DMS 273 (cell line): Measurements from ENCODE around the gene ALG3.
"Not testable (repeated sequence)": the region's sequence is repeated elsewhere in the genome, so short reads cannot be mapped to it uniquely, and the experiment has no call there.

Experiments
- DNase-seq: peaks from one replicate; lab custom pipeline; 2025; ENCODE audit not compliant: unreplicated experiment; lab: John Stamatoyannopoulos, UW

The ALG3 gene

DNA sequence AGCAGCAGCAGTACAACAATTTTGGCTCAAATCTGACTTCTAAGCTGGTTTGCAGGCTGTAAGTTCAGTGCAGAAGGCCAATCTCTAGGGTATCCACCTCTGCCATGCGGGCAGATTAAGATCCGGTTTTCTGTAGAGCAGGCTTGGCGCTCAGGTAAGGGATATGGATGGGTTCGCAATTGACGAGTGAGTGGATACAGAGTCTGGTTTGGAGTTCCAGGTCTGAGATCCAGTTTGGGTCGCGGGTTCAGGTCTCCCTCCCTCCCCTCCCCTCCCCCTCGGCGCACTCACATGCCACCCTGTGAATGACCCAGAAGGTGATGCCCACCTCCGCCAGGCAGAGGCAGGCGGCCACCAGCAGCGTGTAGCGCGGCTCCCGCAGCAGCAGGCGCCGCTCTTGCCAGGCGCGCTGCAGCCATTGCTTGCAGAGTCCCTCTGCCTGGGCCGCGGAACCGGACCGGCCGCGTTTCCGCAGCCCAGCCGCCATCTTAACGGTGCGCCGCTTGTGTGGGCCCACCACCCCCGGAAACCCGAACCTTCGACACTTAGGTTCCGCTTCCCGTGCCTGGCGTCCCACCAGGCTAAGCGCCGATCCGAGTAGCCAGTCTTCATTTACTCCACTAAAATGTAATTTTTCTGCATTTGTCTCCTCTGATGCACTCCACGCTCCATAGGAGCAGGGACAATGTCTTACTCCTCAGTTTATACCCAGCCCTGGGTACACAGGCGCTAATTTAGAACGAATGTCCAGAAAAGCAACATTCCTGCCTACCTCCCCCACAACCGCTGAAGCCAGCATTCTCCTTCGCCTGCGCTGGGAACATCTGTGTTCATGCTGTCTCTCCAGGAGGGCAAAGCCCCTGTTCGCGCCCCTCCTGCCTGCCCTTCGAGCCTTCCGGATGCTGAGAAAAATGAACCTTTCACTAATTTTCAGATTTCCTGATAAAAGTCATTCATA is at the start of gene ALG3:
TSS of gene ALG3 (minus strand) at position 509 of the 958 bp plus-strand sequence. CDS start at position 487, 22 bp downstream.
- DNase-seq: peak; percentile 99

- no peak for DNase-seq
These were observed 47.9 kb upstream of the ALG3 start for GRCh38 chr3:184296616-184297015.

DNA sequence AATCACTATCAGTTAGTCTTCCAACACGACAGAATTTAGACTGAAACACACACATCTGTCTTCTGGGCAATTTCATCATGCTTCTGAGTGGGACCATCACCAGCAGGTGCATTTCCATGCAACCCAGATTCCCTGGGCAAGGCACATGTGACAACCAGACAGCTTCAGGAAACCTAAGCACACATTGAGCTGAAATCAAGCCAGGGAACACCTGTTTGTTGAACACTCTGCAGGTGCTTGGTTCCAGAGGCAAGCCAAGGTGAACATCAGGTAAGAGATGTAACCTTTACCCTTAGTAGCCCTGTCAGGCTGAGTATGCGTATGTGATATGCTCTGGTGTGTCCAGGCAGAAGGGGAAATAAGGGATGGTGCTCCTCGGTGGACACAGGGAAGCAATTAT is 47.0 kb upstream of the ALG3 start:
- DNase-seq: no peak

- DNase-seq: no peak
These were observed 43.1 kb upstream of the ALG3 start for GRCh38 chr3:184291738-184292445.

- no peak for DNase-seq
These were observed 42.4 kb upstream of the ALG3 start for GRCh38 chr3:184291044-184291737.

GRCh38 chr3:184290331-184290730 is 41.6 kb upstream of the ALG3 start:
- no peak for DNase-seq

GRCh38 chr3:184289426-184289938 is 40.7 kb upstream of the ALG3 start:
- DNase-seq: peak; percentile 93

GRCh38 chr3:184284696-184285095 is 35.9 kb upstream of the ALG3 start:
- DNase-seq: peak; percentile 97

GRCh38 chr3:184283681-184284080 is 34.9 kb upstream of the ALG3 start:
- DNase-seq: no peak

GRCh38 chr3:184282941-184283340 is 34.2 kb upstream of the ALG3 start:
- no peak for DNase-seq

DNA sequence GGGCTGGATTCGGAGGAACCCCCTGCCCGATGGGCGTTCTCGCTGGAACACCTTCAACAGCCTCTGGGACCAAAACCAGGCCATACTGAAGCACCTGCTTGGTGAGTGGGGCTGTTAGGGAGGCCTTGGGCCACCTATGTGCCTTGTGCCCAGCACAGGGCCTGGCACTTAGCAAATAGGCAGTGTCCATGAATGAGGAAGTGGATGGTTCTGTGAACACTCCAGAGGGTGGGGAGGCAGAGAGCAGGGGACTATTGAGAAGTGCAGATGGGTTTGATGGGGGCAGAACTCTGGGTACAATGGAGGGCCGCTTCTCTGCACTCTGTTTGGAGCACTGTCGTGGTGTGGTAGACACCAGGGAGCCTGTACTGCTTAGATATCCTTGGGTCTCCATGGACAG is 28.6 kb upstream of the ALG3 start:
- no peak for DNase-seq

DNA sequence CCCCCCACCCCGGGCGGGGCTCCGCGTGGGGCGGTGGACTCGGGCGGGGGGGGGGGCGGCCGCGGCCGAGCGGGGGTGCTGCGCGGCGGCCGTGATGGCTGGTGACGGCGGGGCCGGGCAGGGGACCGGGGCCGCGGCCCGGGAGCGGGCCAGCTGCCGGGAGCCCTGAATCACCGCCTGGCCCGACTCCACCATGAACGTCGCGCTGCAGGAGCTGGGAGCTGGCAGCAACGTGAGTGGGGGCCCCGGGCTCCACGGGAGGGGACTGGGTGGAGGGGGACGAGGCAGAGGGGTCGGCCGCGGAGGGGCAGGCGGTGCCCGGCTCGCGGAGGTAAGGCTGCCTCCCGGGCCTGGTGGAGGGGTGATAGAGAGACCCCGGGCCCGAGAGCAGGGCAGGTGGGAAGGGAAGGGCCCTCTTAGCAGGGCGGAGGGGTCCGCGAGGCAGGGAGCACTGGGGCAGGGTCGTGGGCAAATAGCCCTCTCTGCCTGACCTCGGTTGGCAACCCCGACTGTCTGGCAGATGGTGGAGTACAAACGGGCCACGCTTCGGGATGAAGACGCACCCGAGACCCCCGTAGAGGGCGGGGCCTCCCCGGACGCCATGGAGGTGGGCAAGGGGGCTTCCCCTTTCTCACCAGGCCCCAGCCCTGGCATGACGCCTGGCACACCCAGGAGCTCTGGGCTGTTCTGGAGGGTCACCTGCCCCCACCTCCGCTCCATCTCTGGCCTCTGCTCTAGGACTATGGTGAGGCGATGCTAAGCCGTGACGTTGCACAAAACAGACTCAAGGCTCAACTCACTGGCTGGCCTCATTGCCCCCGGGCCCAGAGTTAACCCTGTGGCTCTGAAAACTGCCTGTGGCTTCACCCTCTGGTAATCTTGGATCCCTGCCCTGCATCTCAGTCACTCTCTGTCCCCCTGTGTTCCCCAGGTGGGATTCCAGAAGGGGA is 27.5 kb upstream of the ALG3 start, which contains the start of gene ECE2:
TSS of gene ECE2 (plus strand) at position 62 of the 950 bp plus-strand sequence. CDS start at position 194, 132 bp downstream.
- DNase-seq: peak; percentile 47

GRCh38 chr3:184275381-184275701 is 26.6 kb upstream of the ALG3 start:
- no peak for DNase-seq

GRCh38 chr3:184272269-184272668 is 23.5 kb upstream of the ALG3 start:
- DNase-seq: no peak

- DNase-seq: not testable (repeated sequence)
These were observed 18.5 kb upstream of the ALG3 start for GRCh38 chr3:184267249-184267648.

GRCh38 chr3:184262764-184263179 is 14.0 kb upstream of the ALG3 start:
- DNase-seq: no peak

GRCh38 chr3:184261854-184262763 is 13.3 kb upstream of the ALG3 start:
- DNase-seq: peak; percentile 94

DNA sequence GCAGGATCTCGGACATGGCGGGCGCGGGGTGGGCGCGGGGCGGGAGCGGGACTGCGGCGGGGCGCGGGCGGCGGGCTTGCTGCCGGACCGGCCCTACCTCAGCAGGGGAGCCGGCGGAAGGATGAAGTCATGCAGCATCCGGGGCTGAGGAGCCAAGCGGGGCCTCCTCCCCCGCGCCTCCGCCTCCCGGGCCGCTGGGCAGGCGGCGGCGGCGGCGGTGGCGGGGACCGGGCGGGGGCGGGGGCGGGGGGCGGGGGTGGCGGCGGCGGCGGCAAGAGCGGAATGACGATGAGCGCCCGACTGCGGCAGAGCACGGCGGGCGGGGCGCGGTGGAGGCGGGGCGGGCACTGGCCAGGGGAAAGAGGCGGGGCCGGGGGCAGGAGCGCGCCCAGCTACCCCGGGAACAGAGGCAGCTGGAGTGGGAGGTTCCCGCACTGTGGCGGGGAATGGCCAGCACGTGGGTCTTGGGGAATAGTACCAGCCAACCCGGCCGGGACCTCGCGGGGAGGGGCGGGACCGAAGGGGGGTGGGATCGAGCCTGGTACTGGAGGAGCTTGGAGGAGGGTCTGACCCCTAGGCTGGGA is 12.6 kb upstream of the ALG3 start, which contains the start of gene CAMK2N2:
TSS of gene CAMK2N2 (minus strand) at position 284 of the 584 bp plus-strand sequence. CDS start at position 16, 268 bp downstream.
- DNase-seq: peak; percentile 98
